Panc1 (cell line): ENCODE results near the gene IL19.

ENCODE experiments used
- POLR2AphosphoS5 ChIP-seq: IDR thresholded peaks from 2 replicates; pipeline ENCODE4 v1.6.1; 2012; ENCODE audit warnings: mild to moderate bottlenecking, low read depth, low read length, moderate library complexity
- TF ChIP-seq, protein P1 (sequence below): fragments of 450-650 bp; IDR thresholded peaks from 2 replicates; pipeline ENCODE4 v1.5.1; 2017; ENCODE audit warnings: mild to moderate bottlenecking

DNA sequence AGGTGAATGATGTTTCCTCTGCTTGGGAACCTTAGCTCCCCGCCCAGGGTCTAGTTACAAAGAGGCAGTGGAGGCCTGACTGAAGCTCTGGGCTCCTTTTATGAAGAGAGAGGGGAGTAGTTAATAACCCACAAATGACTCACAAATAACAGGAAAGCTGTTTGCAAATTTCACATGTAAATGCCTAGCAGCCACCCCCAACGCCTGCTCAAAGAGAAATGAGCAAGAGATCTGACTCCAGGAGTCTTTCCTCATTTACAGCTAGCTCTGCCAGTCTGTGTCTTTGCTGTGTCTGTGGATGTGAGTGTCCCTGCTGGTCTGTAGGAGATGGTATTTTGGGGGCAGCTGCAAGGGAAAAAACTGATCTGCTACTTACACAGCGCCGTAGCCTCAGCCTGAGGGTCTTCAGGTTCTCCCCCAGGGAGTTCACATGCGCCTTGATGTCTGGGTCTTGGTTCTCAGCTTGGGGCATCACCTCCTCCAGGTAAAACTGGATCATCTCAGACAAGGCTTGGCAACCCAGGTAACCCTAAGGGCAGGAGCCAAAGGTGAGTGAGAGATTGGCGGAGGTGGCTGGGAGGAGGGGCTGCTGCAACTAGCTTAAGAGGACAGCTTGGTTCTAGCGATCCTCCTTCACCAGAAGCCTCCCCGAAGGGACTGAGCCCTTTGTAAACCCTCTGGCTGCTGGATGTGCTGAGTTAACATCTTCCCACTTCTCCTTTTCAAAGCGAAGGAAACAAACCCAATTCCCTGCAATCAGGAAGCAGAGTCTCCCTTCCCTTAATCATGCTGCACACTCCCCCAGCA, at the start of gene IL19:
- TF ChIP-seq, protein P1, sequence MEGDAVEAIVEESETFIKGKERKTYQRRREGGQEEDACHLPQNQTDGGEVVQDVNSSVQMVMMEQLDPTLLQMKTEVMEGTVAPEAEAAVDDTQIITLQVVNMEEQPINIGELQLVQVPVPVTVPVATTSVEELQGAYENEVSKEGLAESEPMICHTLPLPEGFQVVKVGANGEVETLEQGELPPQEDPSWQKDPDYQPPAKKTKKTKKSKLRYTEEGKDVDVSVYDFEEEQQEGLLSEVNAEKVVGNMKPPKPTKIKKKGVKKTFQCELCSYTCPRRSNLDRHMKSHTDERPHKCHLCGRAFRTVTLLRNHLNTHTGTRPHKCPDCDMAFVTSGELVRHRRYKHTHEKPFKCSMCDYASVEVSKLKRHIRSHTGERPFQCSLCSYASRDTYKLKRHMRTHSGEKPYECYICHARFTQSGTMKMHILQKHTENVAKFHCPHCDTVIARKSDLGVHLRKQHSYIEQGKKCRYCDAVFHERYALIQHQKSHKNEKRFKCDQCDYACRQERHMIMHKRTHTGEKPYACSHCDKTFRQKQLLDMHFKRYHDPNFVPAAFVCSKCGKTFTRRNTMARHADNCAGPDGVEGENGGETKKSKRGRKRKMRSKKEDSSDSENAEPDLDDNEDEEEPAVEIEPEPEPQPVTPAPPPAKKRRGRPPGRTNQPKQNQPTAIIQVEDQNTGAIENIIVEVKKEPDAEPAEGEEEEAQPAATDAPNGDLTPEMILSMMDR: no peak
- no peak for TF ChIP-seq POLR2AphosphoS5
